ENCODE data around the gene BTF3.
A peak's percentile ranks its signal among the peaks of the same experiment; 100 is the strongest.
"Not testable (repeated sequence)": the region's sequence is repeated elsewhere in the genome, so short reads cannot be mapped to it uniquely, and the experiment has no call there.

The BTF3 gene

GRCh38 chr5:73498057-73498992, at the start of gene BTF3:
Gene BTF3 (plus strand): TSS chr5:73498442. CDS start chr5:73498668, 226 bp downstream.
- peak; percentile 94 for DNase-seq (ENCODE audit: low read depth)

GRCh38 chr5:73448463-73449136, 49.6 kb upstream of the BTF3 start, which contains the start of gene FOXD1:
Gene FOXD1 (minus strand): TSS chr5:73448777. CDS start chr5:73448362, 415 bp downstream.
- DNase-seq (ENCODE audit: low read depth): peak; percentile 90

GRCh38 chr5:73450137-73450536, 48.1 kb upstream of the BTF3 start:
- DNase-seq (ENCODE audit: low read depth): no peak

- no peak for DNase-seq (ENCODE audit: low read depth)
These were observed 47.5 kb upstream of the BTF3 start for GRCh38 chr5:73450672-73451223.

- no peak for DNase-seq (ENCODE audit: low read depth)
These were observed 46.8 kb upstream of the BTF3 start for GRCh38 chr5:73451224-73452130.

- DNase-seq (ENCODE audit: low read depth): no peak
These were observed 46.0 kb upstream of the BTF3 start for GRCh38 chr5:73452215-73452614.

GRCh38 chr5:73454379-73455036, 43.7 kb upstream of the BTF3 start:
- DNase-seq (ENCODE audit: low read depth): no peak

GRCh38 chr5:73456462-73456861, 41.8 kb upstream of the BTF3 start:
- DNase-seq (ENCODE audit: low read depth): not testable (repeated sequence)

GRCh38 chr5:73459366-73459765, 38.9 kb upstream of the BTF3 start:
- DNase-seq (ENCODE audit: low read depth): no peak

GRCh38 chr5:73460133-73460532, 38.1 kb upstream of the BTF3 start:
- no peak for DNase-seq (ENCODE audit: low read depth)

- peak; percentile 39 for DNase-seq (ENCODE audit: low read depth)
These were observed 34.1 kb upstream of the BTF3 start for GRCh38 chr5:73464016-73464745.

- not testable (repeated sequence) for DNase-seq (ENCODE audit: low read depth)
These were observed 29.6 kb upstream of the BTF3 start for GRCh38 chr5:73468638-73469037.

- DNase-seq (ENCODE audit: low read depth): no peak
These were observed 28.4 kb upstream of the BTF3 start for GRCh38 chr5:73469878-73470277.

- DNase-seq (ENCODE audit: low read depth): no peak
These were observed 26.6 kb upstream of the BTF3 start for GRCh38 chr5:73471654-73472053.

GRCh38 chr5:73472116-73472515, 26.1 kb upstream of the BTF3 start:
- no peak for DNase-seq (ENCODE audit: low read depth)

- DNase-seq (ENCODE audit: low read depth): no peak
These were observed 17.7 kb upstream of the BTF3 start for GRCh38 chr5:73480500-73480899.

- DNase-seq (ENCODE audit: low read depth): no peak
These were observed 15.7 kb upstream of the BTF3 start for GRCh38 chr5:73482383-73483136.

GRCh38 chr5:73483676-73484075, 14.6 kb upstream of the BTF3 start:
- DNase-seq (ENCODE audit: low read depth): no peak

- no peak for DNase-seq (ENCODE audit: low read depth)
These were observed 13.7 kb upstream of the BTF3 start for GRCh38 chr5:73484511-73484910.

GRCh38 chr5:73485715-73486114, 12.5 kb upstream of the BTF3 start:
- no peak for DNase-seq (ENCODE audit: low read depth)

All from fibroblast of the conjunctiva (primary cell).